ENCODE measurements around the gene ANGPTL2.

DNA sequence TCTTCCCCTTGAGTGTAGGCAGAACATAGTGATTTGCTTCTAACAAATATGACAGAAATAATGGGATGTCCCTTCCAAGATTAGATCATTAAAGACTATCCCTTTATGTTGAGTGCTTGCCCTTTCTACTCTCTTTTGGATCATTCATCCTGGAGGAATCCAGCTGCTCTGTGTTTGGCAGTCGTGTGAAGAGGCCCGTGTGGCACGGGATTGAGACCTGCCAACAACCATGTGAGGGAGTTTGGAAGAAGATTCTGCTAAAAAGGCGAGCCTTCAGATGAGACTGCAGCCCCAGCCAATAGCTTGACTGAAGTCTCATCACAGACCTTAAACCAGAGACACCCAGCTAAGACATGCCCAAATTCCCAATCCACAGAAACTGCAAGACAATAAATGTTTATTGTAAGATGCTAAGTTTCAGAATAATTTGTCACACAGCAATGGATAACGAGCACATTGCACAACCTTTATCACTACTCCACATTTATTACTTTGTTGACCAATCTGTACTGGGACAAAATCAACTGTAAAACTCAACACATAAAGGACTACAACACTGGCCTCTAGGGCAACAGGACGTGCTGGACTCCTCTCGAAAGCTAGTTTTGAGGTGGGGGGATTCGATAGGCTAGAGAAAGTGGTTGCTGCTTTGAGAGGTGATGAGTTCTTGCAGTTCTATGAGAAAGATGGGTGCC lies 42.8 kb downstream of the ANGPTL2 start:
- TF ChIP-seq, protein P1, sequence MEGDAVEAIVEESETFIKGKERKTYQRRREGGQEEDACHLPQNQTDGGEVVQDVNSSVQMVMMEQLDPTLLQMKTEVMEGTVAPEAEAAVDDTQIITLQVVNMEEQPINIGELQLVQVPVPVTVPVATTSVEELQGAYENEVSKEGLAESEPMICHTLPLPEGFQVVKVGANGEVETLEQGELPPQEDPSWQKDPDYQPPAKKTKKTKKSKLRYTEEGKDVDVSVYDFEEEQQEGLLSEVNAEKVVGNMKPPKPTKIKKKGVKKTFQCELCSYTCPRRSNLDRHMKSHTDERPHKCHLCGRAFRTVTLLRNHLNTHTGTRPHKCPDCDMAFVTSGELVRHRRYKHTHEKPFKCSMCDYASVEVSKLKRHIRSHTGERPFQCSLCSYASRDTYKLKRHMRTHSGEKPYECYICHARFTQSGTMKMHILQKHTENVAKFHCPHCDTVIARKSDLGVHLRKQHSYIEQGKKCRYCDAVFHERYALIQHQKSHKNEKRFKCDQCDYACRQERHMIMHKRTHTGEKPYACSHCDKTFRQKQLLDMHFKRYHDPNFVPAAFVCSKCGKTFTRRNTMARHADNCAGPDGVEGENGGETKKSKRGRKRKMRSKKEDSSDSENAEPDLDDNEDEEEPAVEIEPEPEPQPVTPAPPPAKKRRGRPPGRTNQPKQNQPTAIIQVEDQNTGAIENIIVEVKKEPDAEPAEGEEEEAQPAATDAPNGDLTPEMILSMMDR (IDR thresholded peaks at IDR 0.05; ENCODE audit: low read length) = no peak
- no peak for TF ChIP-seq EZH2 (optimal IDR thresholded peaks at IDR 0.05; ENCODE audit: low read depth, low read length)
- TF ChIP-seq EZH2phosphoT487 (IDR thresholded peaks at IDR 0.05; ENCODE audit: low read length) = no peak
